HUES48 (cell line): ENCODE data around the gene HLX.

Source experiments
- H3K27ac ChIP-seq: one replicate; pipeline ENCODE4 v1.7.0; 2013; ENCODE audit warnings: low read depth, low read length, inconsistent platforms
- H3K27me3 ChIP-seq: 2 replicates; pipeline ENCODE4 v1.6.1; 2013; ENCODE audit warnings: mild to moderate bottlenecking, low read length; ENCODE audit not compliant: control insufficient read depth, insufficient read depth
- H3K36me3 ChIP-seq: 2 replicates; pipeline ENCODE4 v1.6.1; 2013; ENCODE audit warnings: low read length; ENCODE audit not compliant: control insufficient read depth, insufficient read depth
- H3K4me1 ChIP-seq: 2 replicates; pipeline ENCODE4 v1.6.1; 2013; ENCODE audit warnings: mild to moderate bottlenecking, low read length; ENCODE audit not compliant: control insufficient read depth, insufficient read depth
- H3K4me3 ChIP-seq: 2 replicates; pipeline ENCODE4 v1.5.1; 2013; ENCODE audit warnings: mild to moderate bottlenecking, low read depth, low read length
- H3K9ac ChIP-seq: 2 replicates; pipeline ENCODE4 v1.6.1; 2013; ENCODE audit warnings: mild to moderate bottlenecking, low read depth, low read length, moderate library complexity
- H3K9me3 ChIP-seq: 2 replicates; pipeline ENCODE4 v1.6.1; 2013; ENCODE audit warnings: low read length; ENCODE audit not compliant: control insufficient read depth, insufficient read depth

HLX gene

GRCh38 chr1:220879076-220879508 is at the start of gene HLX:
Gene HLX (plus strand): TSS chr1:220879443. CDS start chr1:220879858, 415 bp downstream.
- H3K27ac ChIP-seq, result no peak within 1 kb of the TSS
- peaks cover 32% of the 10 kb centered on the region for H3K4me1 ChIP-seq
- no peak within 1 kb of the TSS for H3K9ac ChIP-seq

GRCh38 chr1:220833436-220833835 is 45.8 kb upstream of the HLX start:
- H3K9ac ChIP-seq, result no peak overlapping the region
- H3K36me3 ChIP-seq, result no peaks in the 10 kb centered on the region
- no peak overlapping the region for H3K27ac ChIP-seq
- H3K27me3 ChIP-seq, result no peaks in the 10 kb centered on the region
- H3K4me1 ChIP-seq, result no peaks in the 10 kb centered on the region
- H3K9me3 ChIP-seq, result no peaks in the 10 kb centered on the region
- no peak overlapping the region for H3K4me3 ChIP-seq

More at GRCh38 chr1:220879076-220879508, at the start of gene HLX:
- no peaks in the 10 kb centered on the region for H3K36me3 ChIP-seq
- peak within 1 kb of the TSS; percentile 59 for H3K4me3 ChIP-seq
- H3K9me3 ChIP-seq, result no peaks in the 10 kb centered on the region
- peaks cover 100% of the 10 kb centered on the region for H3K27me3 ChIP-seq

DNA sequence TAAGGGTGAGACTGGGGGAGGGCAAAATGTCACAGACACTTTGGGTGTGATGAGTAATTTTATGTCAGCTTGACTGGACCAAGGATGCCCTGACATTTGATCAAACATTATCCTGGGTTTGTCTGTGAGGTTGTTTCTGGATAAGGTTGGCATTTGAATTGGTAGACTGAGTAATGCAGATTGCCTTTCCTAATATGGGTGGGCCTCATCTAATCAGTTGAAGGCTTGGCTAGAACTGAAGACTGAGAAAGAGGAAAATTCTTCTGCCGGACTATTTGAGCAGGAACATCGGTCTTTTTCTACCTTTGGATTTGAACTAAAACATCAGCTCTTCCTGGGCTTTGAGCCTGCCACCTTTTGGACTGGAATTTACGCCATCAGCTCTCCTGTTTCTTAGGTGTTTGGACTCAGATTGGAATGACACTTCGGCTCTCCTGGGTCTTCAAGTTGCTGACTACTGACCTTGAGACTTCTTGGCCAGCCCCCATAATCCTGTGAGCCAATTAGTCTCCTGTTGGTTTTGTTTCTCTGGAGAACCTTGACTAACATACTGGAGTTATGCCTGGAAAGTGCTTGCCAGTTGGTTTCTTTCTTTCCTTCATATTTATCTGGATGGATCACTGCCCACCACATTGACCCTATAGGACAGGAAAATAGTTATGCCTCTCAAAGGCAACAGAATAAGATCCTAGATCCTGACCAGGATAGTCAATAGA is 44.9 kb upstream of the HLX start:
- Histone ChIP-seq H3K27me3 (no peaks in the 10 kb centered on the region), H3K9ac (no peak overlapping the region), H3K4me1 (no peaks in the 10 kb centered on the region), H3K36me3 (no peaks in the 10 kb centered on the region), H3K4me3 (no peak overlapping the region), H3K27ac (no peak overlapping the region), H3K9me3 (no peaks in the 10 kb centered on the region)

GRCh38 chr1:220838578-220838977 is 40.7 kb upstream of the HLX start:
- Histone ChIP-seq H3K36me3 (no peaks in the 10 kb centered on the region), H3K27ac (no peak overlapping the region), H3K27me3 (no peaks in the 10 kb centered on the region), H3K4me3 (no peak overlapping the region), H3K4me1 (no peaks in the 10 kb centered on the region), H3K9me3 (no peaks in the 10 kb centered on the region), H3K9ac (no peak overlapping the region)

- no peak overlapping the region for H3K4me3 ChIP-seq
- no peaks in the 10 kb centered on the region for H3K9me3 ChIP-seq
- H3K9ac ChIP-seq, result no peak overlapping the region
- H3K27ac ChIP-seq, result no peak overlapping the region
- H3K4me1 ChIP-seq, result no peaks in the 10 kb centered on the region
- H3K27me3 ChIP-seq, result no peaks in the 10 kb centered on the region
- no peaks in the 10 kb centered on the region for H3K36me3 ChIP-seq
These were observed 39.8 kb upstream of the HLX start for GRCh38 chr1:220839474-220839873.

DNA sequence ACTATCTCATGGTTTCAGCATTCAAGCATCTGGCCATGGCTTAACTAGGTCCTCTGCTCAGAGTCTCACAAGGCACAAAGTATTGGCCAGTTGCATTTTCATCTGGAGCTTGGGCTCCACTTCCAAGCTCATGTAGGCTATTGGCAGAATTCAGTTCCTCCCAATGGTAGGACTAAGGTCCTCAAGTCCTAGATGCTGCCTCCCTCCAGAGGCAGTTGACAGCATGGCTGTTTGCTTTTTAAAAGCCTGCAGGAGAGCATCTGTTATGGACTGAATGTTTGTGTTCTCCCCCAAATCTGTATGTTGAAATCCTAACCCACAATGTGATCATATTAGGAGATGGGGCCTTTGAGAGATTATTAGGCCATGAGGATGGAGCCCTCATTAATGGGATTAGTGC is 38.0 kb upstream of the HLX start:
- H3K27me3 ChIP-seq, result no peaks in the 10 kb centered on the region
- no peaks in the 10 kb centered on the region for H3K36me3 ChIP-seq
- no peaks in the 10 kb centered on the region for H3K9me3 ChIP-seq
- H3K4me1 ChIP-seq, result no peaks in the 10 kb centered on the region
- no peak overlapping the region for H3K27ac ChIP-seq
- no peak overlapping the region for H3K4me3 ChIP-seq
- no peak overlapping the region for H3K9ac ChIP-seq

DNA sequence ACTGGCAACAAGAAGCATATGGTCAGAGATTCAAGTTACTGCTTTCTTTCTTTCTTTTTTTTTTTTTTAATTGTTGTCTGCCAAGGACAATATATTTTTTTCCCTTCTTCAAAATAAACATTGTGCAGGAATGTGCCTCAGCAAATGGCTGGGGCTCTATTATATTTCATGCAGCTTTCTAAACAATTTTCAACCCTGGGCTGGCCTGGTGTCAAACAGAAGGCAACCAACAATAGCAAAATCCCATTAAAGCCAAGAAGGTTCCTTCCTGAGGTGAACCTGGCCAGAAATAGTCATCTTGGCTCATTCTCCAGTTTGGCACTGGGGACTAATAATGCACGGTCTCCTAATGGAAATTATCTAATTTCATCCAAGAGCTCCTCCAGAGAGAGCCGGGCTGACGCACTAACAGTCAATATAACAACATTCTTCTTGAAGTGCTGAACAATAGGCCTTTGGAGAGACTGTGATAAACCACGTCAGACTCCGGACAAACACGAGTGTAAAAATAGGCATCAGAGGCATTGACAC is 35.7 kb upstream of the HLX start:
- Histone ChIP-seq H3K4me1 (no peaks in the 10 kb centered on the region), H3K27me3 (no peaks in the 10 kb centered on the region), H3K4me3 (no peak overlapping the region), H3K9me3 (no peaks in the 10 kb centered on the region), H3K27ac (no peak overlapping the region), H3K9ac (no peak overlapping the region), H3K36me3 (no peaks in the 10 kb centered on the region)

- Histone ChIP-seq H3K4me3 (no peak overlapping the region), H3K4me1 (no peaks in the 10 kb centered on the region)
These were observed 26.8 kb upstream of the HLX start for GRCh38 chr1:220852408-220852807.

GRCh38 chr1:220872296-220872695 is 6.9 kb upstream of the HLX start:
- peaks cover 11% of the 10 kb centered on the region; the same call in 1 of the 2 replicates for H3K4me1 ChIP-seq
- H3K27me3 ChIP-seq, result peaks cover 39% of the 10 kb centered on the region
- H3K9ac ChIP-seq, result no peak overlapping the region
- no peak overlapping the region for H3K4me3 ChIP-seq
- no peaks in the 10 kb centered on the region for H3K9me3 ChIP-seq
- no peak overlapping the region for H3K27ac ChIP-seq
- H3K36me3 ChIP-seq, result no peaks in the 10 kb centered on the region

More at GRCh38 chr1:220852408-220852807, 26.8 kb upstream of the HLX start:
- no peaks in the 10 kb centered on the region for H3K36me3 ChIP-seq
- H3K27me3 ChIP-seq, result no peaks in the 10 kb centered on the region
- no peaks in the 10 kb centered on the region for H3K9me3 ChIP-seq
- no peak overlapping the region for H3K27ac ChIP-seq
- H3K9ac ChIP-seq, result no peak overlapping the region

- Histone ChIP-seq H3K9ac (no peak overlapping the region), H3K36me3 (no peaks in the 10 kb centered on the region), H3K9me3 (no peaks in the 10 kb centered on the region), H3K4me3 (no peak overlapping the region), H3K4me1 (peaks cover 15% of the 10 kb centered on the region; the same call in 1 of the 2 replicates), H3K27ac (no peak overlapping the region), H3K27me3 (peaks cover 47% of the 10 kb centered on the region)
These were observed 6.2 kb upstream of the HLX start for GRCh38 chr1:220873087-220873486.

GRCh38 chr1:220873868-220874655 is 5.2 kb upstream of the HLX start:
- Histone ChIP-seq H3K9me3 (no peaks in the 10 kb centered on the region), H3K27ac (no peak overlapping the region), H3K9ac (no peak overlapping the region), H3K4me1 (peaks cover 18% of the 10 kb centered on the region), H3K36me3 (no peaks in the 10 kb centered on the region), H3K4me3 (no peak overlapping the region), H3K27me3 (peaks cover 57% of the 10 kb centered on the region)
